Upper lobe of left lung (tissue), 4 donors: Measurements from ENCODE around the gene BCKDK.

Experiments used
- CTCF ChIP-seq, 6 experiments: fragments of 450-650 bp in 4 of 6; fragments of 200-600 bp in 2 of 6; sonication (generic) in 2 of 6; IDR thresholded peaks; one replicate each; pipeline ENCODE4 v1.5.1; 2016 to 2019; ENCODE audit warnings: antibody characterized with exemption in 6 of 6
- POLR2A ChIP-seq, 4 donors: fragments of 450-650 bp; IDR thresholded peaks; one replicate each; pipeline ENCODE4 v1.5.1; 2016 to 2017; ENCODE audit warnings: antibody characterized with exemption in 4 of 4, mild to moderate bottlenecking in 2 of 4
- POLR2AphosphoS5 ChIP-seq, 2 donors: sonication (generic); formaldehyde crosslinking; IDR thresholded peaks; one replicate each; pipeline ENCODE4 v1.5.1; 2017; ENCODE audit warnings: antibody characterized with exemption in 2 of 2

DNA sequence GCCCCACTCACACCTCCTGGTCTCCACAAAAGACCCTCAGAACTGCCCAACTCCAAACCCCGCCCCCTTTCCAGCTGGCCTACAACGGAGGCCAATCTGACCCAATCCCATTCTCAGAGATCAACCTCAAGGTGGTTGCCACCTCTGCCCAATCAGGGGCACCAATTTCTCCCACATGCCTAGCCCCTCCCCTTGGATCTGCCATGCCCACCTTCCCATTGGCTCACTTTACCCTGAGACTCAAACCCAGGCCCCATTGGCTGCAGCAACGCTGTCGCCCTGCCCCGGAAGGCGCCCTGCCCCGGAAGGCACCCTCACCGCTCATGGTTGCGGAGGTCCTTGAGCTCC, 44.7 kb upstream of the BCKDK start:
- TF ChIP-seq CTCF (IDR thresholded peaks at IDR 0.05) (no peak), POLR2AphosphoS5 (IDR thresholded peaks at IDR 0.05) (no peak), POLR2A (IDR thresholded peaks at IDR 0.05) (no peak)
